Measurements from ENCODE around the gene FRRS1L. TPM values are rescaled to one million over a fixed set of nuclear protein-coding genes. Genes with fewer than 3 reads are reported as not detected.

The FRRS1L gene
- total RNA-seq, 6 experiments from 2014 or later = not detected

GRCh38 chr9:109163194-109163593 lies 3.9 kb downstream of the FRRS1L start:
- no peak for DNase-seq

GRCh38 chr9:109162677-109163076 lies 4.4 kb downstream of the FRRS1L start:
- intact Hi-C loops (cut with DNase I) = no loop called here
- Histone ChIP-seq H3K27ac (no peak overlapping the region), H3K4me1 (no peaks in the 10 kb centered on the region), H3K4me3 (no peak overlapping the region), H3K9me3 (no peaks in the 10 kb centered on the region), H3K27me3 (no peaks in the 10 kb centered on the region), H3K36me3 (no peaks in the 10 kb centered on the region)
- ATAC-seq (no peak), DNase-seq (no peak)
- TF ChIP-seq POLR2A (IDR thresholded peaks at IDR 0.05) = no peak
- TF ChIP-seq, protein P1, sequence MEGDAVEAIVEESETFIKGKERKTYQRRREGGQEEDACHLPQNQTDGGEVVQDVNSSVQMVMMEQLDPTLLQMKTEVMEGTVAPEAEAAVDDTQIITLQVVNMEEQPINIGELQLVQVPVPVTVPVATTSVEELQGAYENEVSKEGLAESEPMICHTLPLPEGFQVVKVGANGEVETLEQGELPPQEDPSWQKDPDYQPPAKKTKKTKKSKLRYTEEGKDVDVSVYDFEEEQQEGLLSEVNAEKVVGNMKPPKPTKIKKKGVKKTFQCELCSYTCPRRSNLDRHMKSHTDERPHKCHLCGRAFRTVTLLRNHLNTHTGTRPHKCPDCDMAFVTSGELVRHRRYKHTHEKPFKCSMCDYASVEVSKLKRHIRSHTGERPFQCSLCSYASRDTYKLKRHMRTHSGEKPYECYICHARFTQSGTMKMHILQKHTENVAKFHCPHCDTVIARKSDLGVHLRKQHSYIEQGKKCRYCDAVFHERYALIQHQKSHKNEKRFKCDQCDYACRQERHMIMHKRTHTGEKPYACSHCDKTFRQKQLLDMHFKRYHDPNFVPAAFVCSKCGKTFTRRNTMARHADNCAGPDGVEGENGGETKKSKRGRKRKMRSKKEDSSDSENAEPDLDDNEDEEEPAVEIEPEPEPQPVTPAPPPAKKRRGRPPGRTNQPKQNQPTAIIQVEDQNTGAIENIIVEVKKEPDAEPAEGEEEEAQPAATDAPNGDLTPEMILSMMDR (IDR thresholded peaks at IDR 0.05) = no peak
- WGBS (ENCODE audit: insufficient coverage, low coverage, low lambda C conversion rate, missing lambda C conversion rate) = 78% methylated on average over 3 of the region's 3 CpGs

More at GRCh38 chr9:109163194-109163593, 3.9 kb downstream of the FRRS1L start:
- no peak overlapping the region for H3K27ac ChIP-seq
- intact Hi-C loops (cut with DNase I) = no loop called here
- no peaks in the 10 kb centered on the region for H3K36me3 ChIP-seq
- no peaks in the 10 kb centered on the region for H3K9me3 ChIP-seq
- no peak overlapping the region for H3K4me3 ChIP-seq
- no peaks in the 10 kb centered on the region for H3K27me3 ChIP-seq
- WGBS (ENCODE audit: insufficient coverage, low coverage, low lambda C conversion rate, missing lambda C conversion rate) = 89% methylated on average over 1 of the region's 1 CpG
- no peak for TF ChIP-seq POLR2A (IDR thresholded peaks at IDR 0.05)
- TF ChIP-seq, protein P1 (IDR thresholded peaks at IDR 0.05) = no peak
- H3K4me1 ChIP-seq = no peaks in the 10 kb centered on the region
- ATAC-seq = no peak

- WGBS (ENCODE audit: insufficient coverage, low coverage, low lambda C conversion rate, missing lambda C conversion rate) = 86% methylated on average over 3 of the region's 3 CpGs
- no peak overlapping the region for H3K4me3 ChIP-seq
- no peaks in the 10 kb centered on the region for H3K27me3 ChIP-seq
- H3K27ac ChIP-seq = no peak overlapping the region
- ATAC-seq (no peak), DNase-seq (no peak)
- no peaks in the 10 kb centered on the region for H3K36me3 ChIP-seq
- TF ChIP-seq POLR2A (IDR thresholded peaks at IDR 0.05) = no peak
- TF ChIP-seq, protein P1 (IDR thresholded peaks at IDR 0.05) = no peak
- no peaks in the 10 kb centered on the region for H3K9me3 ChIP-seq
- H3K4me1 ChIP-seq = no peaks in the 10 kb centered on the region
- intact Hi-C loops (cut with DNase I) = no loop called here
Observed at GRCh38 chr9:109161471-109161870, 5.6 kb downstream of the FRRS1L start.

- intact Hi-C loops (cut with DNase I) = no loop called here
- no peak overlapping the region for H3K27ac ChIP-seq
- TF ChIP-seq, protein P1 (IDR thresholded peaks at IDR 0.05) = no peak
- no peak for TF ChIP-seq POLR2A (IDR thresholded peaks at IDR 0.05)
- no peaks in the 10 kb centered on the region for H3K9me3 ChIP-seq
- H3K4me3 ChIP-seq = no peak overlapping the region
- no peaks in the 10 kb centered on the region for H3K27me3 ChIP-seq
- no peak for DNase-seq
- H3K4me1 ChIP-seq = no peaks in the 10 kb centered on the region
- no peaks in the 10 kb centered on the region for H3K36me3 ChIP-seq
- 62% methylated on average over 4 of the region's 4 CpGs for WGBS (ENCODE audit: insufficient coverage, low coverage, low lambda C conversion rate, missing lambda C conversion rate)
- peak; percentile 47 to 61 (median 53) for ATAC-seq
Observed at GRCh38 chr9:109159583-109159982, 7.5 kb downstream of the FRRS1L start.

DNA sequence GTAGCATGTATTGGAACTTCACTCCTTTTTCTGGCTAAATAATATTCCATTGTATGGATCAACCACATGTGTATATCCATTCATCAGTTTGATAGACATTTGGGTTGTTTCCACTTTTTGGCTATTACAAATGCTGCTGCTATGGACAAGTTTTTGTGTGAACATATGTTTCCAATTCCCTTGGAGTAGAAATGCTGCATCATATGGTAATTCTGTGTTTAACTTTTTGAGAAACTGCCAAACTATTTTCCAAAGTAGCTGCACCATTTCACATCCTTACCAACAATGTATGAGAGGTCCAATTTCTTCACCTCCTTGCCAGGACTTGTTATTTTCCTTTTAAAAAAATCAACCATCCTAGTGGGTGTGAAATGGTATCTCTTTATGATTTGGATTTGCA lies 8.4 kb downstream of the FRRS1L start:
- Histone ChIP-seq H3K36me3 (no peaks in the 10 kb centered on the region), H3K27me3 (no peaks in the 10 kb centered on the region), H3K4me1 (no peaks in the 10 kb centered on the region), H3K4me3 (no peak overlapping the region), H3K27ac (no peak overlapping the region), H3K9me3 (no peaks in the 10 kb centered on the region)
- intact Hi-C loops (cut with DNase I) = no loop called here
- TF ChIP-seq, protein P1 (IDR thresholded peaks at IDR 0.05) = no peak
- no peak for TF ChIP-seq POLR2A (IDR thresholded peaks at IDR 0.05)
- no peak for ATAC-seq
- DNase-seq = no peak
